Stimulated activated CD4-positive, alpha-beta T cell treated with anti-CD3 and anti-CD28 coated beads, TNF-alpha, amount 100 ng/mL, for 48 hours (primary cell): ENCODE data around the gene CCR4.
"Not testable (repeated sequence)": the region's sequence is repeated elsewhere in the genome, so short reads cannot be mapped to it uniquely, and the experiment has no call there.

Experiments used
- DNase-seq, 3 donors: peaks; one replicate each; pipeline ENCODE4 v3.0.0-alpha.2; 2020; ENCODE audit warnings: low read depth in 3 of 3

CCR4 gene

DNA sequence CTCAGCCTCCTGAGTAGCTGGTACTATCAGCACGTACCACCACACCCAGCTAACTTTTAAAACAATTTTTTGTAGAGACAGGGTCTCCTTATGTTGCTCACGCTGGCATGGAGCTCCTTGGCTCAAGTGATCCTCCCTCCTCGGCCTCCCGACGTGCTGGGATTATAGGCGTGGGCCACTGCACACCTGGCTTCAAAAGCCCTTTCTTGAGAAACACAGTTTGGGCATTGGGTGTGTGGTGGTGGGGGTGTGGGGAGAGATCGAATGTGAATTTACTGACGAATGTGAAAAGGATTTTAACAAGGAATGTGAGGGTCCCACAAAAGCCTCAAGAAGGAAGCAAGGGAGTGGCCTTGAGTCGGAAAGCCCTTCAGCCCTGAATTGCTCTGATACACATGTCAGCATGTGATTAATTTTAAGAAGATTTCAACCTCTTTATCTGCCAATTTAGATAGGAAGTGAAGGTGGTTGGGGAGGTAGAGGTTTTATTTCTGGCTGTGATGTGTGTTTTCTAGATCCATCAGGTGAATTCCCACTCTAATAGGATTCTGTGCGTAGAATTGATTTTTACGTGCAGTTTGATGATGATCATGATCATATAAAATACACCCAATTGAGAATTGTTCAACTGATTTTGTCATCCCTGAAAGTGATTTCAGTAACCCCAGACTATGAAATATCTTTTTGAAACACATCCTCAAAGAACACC lies 1.1 kb downstream of the CCR4 start:
- no peak for DNase-seq

- no peak for DNase-seq
These were observed 3.1 kb downstream of the CCR4 start for GRCh38 chr3:32954506-32954905.

- DNase-seq = no peak
These were observed 5.5 kb downstream of the CCR4 start for GRCh38 chr3:32956750-32957570.

DNA sequence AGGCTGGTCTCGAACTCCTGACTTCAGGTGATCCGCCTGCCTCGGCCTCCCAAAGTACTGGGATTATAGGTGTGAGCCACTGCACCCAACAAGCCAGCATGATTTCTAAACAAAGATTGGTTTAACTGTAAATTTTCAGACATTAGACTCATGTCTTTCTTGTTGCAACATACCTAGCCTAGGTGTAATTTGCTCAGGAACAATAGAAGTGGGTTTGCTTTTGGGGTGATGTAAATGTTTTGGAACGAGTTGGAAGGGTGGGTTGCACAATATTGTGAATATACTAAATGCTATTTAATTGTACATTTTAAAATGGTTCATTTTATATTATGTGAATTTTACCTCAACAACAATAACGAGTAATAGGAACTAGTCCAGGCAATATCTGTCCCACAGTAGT lies 7.1 kb downstream of the CCR4 start:
- no peak for DNase-seq

GRCh38 chr3:32959371-32959770 lies 7.9 kb downstream of the CCR4 start:
- no peak for DNase-seq

- DNase-seq = no peak
These were observed 9.1 kb downstream of the CCR4 start for GRCh38 chr3:32960404-32961170.

DNA sequence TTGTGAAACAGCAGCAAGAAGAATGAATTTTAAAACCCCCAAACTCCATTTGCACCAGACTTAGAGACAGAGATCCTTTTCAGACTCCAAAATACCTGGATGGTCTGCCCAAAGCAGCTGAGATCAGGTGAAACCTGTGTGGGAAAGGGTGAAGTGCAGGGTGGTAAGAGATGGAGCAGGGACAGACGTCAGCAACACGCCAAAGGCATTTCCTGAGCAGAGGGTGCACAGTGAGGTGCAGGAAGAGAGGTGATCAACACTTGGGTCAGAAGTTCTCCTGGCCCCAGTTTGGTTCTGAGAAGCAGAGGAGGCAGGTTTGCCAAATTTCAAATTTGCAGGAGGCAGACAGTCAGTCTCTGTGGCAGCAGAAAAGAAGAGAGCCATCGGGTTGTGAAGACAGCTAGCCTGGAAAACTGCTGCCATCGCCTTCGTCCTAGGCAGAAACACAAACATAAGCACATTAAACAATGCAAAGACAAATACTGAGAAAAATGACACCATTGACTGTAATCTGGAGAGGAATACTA lies 9.8 kb downstream of the CCR4 start:
- peak in 1 of 3 donors; percentile 32 for DNase-seq

DNA sequence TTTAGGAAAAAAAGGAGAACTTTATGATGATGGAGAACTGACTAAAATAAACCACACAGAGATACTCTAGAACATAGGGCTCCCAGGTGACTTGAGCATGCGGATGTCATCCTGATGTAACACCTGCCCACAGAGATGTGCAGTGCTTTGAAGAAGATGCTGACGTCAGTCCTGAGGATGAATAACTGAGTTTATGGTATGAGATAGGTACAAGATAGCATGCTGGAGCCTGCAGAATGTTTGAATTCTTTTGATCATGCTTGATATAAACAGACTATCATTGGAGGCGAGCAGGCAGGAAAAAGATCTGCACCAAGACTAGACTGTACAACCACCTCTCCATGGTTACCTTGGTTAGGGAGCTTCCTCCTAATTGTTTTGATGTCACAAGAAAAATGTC lies 12.4 kb downstream of the CCR4 start:
- DNase-seq = peak in 1 of 3 donors; percentile 39

- not testable (repeated sequence) for DNase-seq
These were observed 13.3 kb downstream of the CCR4 start for GRCh38 chr3:32964781-32965180.

- not testable (repeated sequence) for DNase-seq
These were observed 14.3 kb downstream of the CCR4 start for GRCh38 chr3:32965617-32966213.

DNA sequence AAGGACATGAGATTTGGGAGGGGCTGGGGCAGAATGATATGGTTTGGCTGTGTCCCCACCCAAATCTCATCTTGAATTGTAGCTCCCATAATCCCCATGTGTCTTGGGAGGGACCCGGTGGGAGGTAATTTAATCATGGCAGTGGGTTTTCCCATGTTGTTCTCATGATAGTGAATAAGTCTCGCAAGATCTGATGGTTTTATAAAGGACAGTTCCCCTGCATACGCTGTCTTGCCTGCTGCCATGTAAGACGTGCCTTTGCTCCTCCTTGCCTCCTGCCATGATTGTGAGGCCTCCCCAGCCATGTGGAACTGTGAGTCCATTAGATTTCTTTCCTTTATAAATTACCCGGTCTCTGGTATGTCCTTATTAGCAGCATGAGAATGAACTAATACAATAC lies 15.2 kb downstream of the CCR4 start:
- DNase-seq = not testable (repeated sequence)

DNA sequence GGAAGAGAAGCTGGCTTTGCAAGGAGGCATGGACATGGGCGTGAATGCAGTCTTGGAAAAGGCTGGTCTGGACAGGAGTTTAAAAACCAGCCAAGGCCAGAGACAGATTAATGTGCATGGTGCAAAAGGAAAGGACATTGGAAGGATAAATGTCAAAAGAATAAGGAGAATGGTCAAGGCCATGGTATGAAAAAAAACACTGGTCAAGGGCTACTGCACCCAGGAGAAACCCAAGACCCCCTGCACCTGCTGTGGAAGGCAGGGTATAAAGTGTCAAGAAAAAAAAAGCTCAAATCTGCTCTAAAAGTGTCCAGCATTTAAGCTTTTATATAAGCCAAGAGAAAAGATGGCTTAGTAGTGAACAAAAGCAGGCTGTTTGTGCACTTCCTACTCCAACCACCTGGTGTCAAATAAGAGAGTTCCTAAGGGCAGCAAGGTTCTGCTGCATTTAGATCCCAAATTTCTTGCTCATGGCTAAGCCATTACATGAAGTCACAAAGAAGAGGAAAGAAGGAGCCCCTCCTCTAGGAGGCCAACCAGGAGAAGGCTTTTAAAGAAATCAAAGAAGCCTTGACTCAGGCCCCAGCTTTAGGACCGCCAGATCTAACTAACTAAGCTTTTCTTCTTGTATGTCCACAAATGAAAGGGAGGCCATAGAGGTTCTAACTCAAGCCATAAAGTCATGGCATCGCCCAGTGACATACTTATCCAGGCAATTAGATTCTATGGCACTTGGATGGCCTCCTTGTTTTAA lies 16.9 kb downstream of the CCR4 start:
- DNase-seq = no peak

GRCh38 chr3:32968920-32969389 lies 17.5 kb downstream of the CCR4 start:
- no peak for DNase-seq

GRCh38 chr3:32969656-32970055 lies 18.2 kb downstream of the CCR4 start:
- no peak for DNase-seq

DNA sequence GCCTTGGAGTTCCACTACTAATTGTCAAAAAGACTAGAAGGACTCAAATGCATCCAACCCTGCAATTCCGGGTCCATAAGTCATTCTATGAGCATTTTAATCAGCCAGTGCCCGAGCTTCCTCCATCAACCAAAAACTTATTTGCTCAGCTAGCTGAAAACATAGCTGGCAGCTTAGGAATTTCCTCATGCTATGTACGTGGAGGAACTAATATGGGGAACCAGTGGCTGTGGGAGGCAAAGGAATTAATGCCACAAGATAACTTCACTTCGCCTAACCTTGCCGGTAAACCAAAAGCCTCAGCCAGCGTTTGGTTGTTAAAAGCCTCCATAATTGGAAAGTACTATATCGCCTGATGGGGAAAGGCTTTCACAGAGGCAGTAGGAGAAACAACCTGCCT lies 19.8 kb downstream of the CCR4 start:
- not testable (repeated sequence) for DNase-seq

- no peak for DNase-seq
These were observed 21.2 kb downstream of the CCR4 start for GRCh38 chr3:32972482-32973146.

DNA sequence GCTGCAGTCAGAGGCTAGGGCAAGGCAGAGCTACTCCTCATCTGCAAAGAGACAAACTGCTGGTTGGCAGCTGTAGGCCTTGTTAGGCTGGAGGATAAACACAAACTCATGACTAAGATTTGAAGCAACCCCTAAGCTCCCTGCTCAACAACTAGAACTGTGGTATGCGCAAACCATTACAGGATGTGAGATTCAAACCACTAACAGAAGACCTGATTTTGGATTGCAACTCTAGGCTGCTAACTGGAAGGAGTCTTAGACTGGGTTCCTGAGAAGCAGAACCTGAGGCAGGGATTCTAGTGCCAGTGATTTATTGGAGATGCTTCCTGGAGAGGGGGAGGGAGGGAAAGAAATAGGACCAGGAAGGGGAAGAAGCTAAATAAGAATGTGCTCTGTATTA lies 22.5 kb downstream of the CCR4 start:
- DNase-seq = no peak

- DNase-seq = no peak
These were observed 24.6 kb downstream of the CCR4 start for GRCh38 chr3:32975891-32976595.

DNA sequence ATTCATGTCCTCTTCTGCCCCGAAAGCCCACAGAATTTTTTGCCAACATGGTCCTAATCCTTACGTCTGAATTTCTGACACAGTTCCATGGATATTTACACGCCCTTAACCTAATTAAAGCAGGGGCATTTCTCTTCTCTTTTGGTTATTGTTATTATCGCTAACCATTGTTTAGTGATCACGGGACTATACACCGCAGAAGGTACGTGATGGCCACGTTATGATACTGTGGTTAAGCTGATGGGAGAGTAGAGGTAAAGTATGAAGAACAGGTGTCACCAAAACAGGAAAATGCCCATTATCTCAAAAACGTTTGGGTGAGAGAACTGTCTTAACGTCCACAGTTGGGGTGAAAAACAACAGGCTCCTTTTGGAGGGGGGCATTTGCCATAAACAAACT lies 26.4 kb downstream of the CCR4 start:
- no peak for DNase-seq

DNA sequence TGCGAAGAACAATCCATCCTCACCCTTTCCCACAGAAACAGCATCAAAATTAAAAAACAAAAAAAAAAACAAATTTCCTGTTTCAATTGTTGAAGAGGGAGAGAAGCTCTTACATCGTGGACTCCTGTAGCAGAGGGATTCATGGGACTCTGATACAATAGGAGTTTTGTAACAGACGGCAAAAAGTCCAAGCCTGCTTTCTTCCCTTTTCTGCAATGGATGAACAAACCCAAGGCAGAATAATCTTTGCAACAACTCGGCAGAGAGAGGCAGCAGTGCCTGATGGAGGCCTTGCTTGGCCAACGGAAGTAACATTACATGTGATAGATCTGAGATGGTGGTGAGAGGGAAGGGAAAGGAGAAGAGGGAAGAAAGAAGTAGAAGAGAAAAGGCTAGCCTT lies 26.9 kb downstream of the CCR4 start:
- DNase-seq = no peak
